GM20431 (cell line): ENCODE results near the gene DIP2C.

Experiments used
- in situ Hi-C: fragments of 300-500 bp; cut with MseI, MboI; formaldehyde crosslinking; loops from one replicate; pipeline ENCODE4 v1.15.0; 2020; ENCODE audit warnings: low sequenced_read_pairs; ENCODE audit not compliant: unreplicated experiment

The DIP2C gene

DNA sequence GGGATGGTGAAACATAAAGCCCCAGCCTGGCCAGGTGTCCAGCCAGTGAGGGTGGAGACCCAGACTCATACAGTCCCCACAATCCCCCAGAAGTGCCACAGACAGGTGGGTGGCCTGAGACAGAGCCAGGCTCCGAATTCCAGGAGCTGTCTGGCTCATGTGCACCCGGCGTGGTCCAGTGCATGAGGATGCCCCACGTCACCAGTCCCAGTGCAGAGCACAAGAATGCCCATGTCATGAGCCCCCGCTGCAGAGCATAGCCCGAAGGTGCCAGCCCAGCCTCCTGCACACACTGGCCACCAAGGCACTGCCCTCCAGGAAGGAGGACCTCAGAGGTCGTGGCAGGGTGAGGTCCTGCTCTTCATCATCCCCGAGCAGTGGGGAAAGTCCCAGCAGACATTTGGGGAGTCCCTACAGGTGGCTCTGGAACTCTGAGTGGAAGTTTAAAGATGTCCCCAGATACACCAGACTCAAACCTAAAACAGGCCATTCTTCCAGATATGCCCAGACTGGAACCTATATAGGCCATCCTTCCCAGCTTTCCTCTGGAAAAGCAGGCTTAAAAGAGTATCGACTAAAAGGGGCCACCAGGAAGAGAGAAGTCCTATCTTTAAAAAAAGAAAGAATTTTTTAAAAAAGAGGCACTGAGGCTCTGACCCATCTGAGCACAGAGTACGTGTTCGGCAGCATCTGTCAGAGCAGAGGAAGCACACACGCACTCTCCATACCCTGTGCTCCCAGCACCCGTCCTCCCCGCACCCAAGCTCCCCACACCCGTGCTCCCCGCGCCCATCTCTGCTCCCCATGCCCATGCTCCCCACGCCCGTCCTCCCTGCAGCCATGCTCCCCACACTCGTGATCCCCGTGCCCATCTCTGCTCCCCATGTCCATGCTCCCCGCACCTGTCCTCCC is 11.5 kb downstream of the DIP2C start:
- in situ Hi-C loops, result no loop called here

DNA sequence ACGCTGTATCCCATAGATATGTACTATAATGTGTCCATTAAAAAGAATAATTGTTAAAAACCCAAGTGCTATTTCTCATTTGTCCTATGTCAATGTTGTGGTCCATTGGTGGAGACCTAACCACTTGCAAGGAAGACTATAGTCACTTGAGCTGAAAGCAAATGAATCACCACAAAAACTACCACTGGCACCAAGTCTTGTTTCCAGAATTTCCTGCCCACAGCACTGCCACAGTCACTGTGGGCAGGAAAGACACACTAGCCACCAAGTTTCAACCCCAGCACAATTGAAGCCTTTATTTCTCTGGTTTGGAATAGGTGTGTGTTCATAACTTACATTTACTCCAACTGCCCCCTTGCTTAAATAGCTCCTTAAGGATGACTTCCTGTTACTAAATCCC is 12.4 kb downstream of the DIP2C start:
- in situ Hi-C loops, result no loop called here

DNA sequence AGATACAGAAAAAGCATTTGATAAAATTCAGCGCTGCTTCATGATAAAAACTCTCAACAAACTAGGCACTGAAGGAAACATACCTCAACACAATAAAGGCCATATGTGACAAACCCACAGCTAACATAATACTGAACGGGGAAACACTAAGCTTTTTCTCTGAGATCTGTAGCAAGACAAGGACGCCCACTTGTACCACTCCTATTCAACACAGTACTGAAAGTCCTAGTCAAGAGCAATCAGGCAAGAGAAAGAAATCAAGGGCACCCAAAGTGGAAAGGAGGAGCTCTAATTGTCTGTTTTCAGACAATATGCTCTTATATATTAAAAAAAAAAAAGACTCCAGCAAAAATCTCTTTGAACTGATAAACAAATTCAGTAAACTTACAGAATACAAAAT is 13.3 kb downstream of the DIP2C start:
- in situ Hi-C loops, result no loop called here

DNA sequence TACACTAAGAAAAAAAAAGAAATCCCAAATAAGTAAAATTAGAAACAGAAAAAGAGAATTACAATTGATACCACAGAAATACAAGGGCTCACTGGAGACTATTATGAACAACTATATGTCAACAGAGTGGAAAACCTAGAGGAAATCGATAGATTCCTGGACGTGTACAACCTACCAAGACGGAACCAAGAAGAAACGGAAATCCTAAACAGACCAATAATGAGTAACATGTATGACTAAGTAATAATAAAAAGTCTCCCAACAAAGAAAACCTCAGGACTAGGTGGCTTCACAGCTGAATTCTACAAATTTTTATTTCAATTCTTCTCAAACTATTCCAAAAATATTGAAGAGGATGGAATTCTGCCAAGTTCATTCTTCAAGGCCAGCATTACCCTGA is 13.9 kb downstream of the DIP2C start:
- in situ Hi-C loops, result no loop called here

DNA sequence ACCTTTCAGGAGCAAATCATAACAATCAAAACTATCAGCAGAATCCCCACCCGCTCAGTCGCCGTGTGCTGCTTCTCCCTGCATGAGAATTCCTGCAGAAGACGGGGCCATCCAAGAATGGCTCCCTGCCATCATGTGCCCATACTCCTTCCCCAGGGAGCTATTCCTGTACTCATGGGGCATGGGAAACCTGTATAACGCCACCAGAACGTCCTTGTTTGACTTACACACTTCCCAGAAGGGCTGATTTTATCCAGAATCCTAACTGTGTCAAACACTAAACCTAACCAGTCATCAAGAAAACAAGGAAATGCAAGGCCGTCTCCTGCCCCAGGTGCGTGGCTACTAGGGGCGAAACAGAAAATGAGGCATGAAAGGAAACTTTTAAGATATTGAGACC is 16.0 kb downstream of the DIP2C start:
- in situ Hi-C loops, result no loop called here

DNA sequence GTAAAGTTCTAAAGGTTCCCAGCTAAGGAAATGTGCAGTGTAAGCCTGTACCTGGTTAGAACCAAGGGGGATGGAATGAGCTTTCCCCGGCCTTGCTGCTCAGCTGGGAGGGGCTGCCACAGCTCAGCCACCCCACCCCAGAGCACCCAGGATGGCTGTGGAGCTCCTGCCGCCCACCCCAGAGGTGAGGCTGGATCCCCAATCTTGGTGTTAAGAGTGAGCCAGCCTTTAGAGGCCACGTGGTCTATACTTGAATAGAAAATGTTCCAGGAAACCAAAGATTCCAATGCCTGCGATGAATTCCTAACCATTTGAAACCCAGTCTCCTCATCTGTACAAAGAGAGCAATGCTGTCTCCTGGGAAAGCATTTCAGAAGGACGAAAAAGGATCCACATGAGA is 16.5 kb downstream of the DIP2C start:
- in situ Hi-C loops, result no loop called here

DNA sequence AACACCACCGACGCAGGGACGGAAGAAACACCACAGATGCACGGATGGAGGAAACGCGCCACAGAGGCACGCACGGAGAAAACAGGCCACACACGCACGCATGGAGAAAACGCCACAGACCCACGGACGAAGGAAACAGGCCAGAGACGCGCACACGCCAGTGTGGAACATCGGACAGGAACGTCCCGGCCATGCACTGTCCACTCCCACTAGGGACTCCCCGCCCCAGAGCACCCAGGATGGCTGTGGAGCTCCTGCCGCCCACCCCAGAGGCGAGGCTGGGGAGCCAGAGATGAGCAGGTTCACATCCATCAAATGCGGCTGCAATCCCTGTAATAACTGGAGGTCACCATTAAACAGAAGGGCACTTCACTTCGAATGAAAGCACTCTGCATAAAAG is 17.3 kb downstream of the DIP2C start:
- in situ Hi-C loops, result no loop called here

DNA sequence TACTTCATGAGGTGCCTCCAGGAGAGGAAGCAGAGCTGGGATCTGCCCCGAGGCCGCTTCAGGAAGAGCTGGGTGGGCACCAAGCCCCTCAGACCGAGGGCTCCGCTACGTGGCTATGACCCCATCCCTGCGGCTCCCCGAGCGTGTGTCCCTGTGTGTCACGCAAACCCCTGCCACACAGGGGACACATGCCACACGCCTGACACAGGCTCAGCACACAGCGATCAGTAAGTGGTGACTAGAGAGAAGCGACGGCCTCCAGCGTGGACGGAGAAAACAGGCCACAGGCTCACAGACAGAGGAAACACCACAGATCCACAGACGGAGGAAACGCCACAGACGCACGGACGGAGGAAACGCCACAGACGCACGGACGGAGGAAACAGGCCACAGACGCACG is 18.5 kb downstream of the DIP2C start:
- in situ Hi-C loops, result no loop called here

DNA sequence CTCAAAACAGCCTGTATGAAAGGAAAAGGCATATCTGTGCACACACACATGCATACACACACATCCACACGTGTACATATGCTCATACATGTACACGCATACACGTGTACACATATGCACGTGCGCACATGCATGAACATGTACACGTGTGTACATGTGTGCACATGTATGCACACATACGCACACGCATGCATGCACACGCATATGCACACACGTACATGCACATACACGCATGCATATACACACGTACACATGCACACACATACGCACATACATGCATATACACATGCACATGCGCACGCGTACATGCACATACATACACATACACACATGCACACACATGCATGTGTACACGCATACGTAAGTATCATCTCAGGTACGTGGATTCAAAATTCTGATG is 19.4 kb downstream of the DIP2C start:
- in situ Hi-C loops, result no loop called here

DNA sequence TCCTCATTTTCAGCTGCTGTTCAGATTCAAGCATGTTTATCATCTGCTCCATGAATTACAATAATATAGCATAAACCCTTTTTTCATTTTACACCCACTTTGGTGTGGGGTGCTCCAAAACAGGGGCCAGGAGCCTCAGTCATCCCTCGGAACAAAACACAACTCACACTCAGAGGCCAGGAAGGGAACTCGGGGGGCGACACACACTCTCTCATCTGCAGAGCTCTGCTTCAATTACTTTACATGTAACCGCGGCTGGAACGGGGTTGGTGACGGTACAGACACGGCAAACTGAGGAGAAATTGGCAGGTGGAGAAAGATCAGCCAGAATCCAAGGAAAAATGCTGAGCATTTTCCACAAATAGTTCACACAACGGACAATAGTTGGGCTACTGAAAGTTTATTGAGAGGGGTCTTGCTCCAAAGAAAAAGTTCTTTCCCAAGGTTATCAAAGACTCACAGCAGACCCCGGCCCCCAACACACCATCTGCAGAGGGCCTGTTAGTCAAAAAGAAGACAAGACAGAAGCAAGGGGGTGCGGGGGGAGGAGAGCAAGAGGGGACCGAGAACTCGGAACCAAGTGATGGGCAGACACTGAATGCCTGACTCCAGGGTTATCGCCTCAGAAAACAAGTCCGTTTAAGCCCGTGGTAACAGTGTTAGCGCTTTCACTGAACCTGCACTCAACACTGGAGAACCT is 20.5 kb downstream of the DIP2C start:
- in situ Hi-C loops, result no loop called here

DNA sequence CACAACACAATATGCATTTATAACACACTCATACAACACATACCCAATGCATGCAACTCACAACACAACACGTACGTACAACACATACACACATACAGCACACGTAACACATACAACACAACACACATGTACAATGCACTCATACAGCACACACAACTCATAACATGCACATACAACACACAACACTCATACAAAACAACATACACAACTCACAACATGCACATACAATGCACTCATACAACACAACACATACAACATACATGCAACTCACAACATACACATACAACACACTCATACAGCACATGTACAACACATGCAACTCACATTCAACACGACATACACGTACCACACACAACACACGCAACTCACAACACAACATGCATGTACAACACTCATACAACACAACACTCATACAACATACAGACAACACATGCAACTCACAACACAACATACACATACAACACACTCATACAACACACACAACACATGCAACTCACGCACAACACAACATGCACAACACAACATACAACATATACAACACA is 21.8 kb downstream of the DIP2C start:
- in situ Hi-C loops, result no loop called here

DNA sequence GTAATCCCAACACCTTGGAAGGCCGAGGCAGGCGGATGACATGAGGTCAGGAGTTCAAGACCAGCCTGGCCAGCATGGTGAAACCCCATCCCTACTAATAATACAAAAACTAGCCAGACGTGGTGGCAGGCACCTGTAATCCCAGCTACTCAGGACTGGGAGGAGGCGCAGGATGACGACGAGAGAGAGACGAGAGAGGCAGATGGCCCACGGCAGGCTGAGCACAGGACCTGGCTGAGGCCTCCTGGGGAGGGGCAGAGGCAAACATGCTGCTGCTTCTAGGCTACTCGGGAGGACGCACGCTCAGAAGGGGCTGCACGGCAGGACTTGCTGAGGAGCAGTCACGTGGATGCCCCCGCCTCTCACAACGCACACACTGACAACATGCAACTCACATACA is 22.4 kb downstream of the DIP2C start:
- in situ Hi-C loops, result no loop called here

DNA sequence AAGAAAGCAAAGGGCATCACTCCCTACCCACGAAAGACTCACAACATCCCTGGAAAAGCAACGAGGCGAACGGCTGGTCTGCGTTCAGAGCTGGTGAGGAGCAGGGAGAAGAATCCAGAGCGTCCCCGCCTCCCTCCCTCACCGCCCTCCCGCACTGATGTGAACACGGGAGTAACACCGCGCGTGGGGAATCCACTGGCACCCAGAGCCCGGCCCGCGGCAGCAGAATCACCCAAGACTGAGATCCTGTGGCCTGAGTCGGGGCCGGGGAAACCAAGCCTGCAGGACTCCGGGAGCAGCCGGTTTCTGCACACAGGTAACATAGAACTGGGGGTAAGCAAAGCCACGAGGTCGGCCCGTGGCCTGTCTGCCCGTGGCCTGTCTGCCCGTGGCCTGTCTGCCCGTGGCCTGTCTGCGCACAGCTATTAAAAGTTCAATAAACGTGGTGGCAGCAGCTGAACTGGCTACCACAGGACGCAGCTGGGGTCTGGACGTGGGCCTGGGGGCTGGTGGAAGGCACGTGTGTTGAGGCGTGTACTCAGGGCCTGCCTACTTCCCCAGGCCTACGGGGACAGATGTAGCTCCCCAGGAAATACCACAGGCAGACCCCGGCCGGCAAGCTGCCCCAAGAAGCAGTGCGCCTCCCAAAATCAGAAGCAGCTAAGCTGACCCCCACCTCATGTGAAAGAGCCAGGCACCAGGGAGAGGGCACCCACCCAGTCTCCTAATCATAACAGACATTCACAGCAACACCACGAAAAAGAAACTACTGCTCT is 23.0 kb downstream of the DIP2C start:
- in situ Hi-C loops, result no loop called here

DNA sequence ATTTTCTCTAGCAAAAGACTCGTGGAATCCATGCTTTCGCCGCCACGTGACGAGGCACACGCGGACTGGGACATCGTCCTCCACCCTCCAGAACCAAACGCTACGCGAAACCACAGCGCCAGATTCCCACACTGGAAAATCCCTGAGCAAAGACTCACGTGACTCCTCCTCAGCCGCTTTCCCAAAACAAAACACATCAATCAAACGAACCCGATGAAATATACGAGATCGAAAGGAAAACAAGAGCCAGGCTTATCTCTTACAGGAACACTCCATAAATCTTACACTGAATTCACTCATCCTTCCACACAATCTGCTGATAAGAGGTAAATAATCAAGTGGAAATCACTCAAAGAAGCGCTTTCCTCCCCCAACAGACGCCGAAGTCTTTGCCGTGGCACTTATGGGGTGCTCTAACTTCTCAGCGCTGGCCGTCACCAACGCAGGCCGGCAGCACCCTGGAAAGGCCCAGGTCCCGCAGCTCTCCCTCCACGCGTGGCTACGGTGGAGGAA is 23.8 kb downstream of the DIP2C start:
- in situ Hi-C loops, result no loop called here

DNA sequence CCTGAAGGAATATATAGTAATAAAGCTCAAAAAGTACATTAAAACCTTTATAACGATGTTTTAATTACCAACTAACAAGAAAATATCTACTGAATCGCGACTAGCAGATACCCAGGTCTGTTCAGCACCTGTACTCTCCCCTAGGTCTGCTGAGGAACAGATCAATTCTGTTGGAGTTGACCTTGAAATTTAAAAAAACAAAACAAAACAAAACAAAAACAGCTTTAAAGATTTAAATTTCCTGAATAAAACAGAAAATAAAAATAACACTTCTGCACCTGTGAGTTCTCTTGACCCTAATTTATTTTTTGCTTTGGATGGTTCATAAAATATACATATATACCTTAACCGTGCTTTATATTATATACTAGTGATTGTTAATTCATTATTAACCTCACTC is 24.6 kb downstream of the DIP2C start:
- in situ Hi-C loops, result no loop called here

DNA sequence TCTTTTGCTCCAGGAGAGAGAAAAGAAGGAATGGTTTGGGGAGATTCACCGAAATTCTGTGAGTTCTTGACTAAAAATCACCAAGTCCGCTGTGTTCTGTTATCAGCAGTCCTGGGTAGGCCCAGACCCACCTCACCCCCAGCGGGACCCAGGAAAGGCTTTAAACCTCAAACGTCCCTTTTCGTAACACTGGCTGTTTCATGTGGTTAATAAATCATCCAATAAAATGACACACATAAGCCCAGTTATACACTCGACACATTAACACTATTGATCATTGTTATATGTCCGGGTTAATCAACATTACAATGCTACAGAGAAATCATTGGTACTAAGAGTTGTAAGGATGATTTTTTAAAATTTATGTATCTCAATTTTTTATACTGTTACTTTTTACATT is 25.2 kb downstream of the DIP2C start:
- in situ Hi-C loops, result no loop called here

DNA sequence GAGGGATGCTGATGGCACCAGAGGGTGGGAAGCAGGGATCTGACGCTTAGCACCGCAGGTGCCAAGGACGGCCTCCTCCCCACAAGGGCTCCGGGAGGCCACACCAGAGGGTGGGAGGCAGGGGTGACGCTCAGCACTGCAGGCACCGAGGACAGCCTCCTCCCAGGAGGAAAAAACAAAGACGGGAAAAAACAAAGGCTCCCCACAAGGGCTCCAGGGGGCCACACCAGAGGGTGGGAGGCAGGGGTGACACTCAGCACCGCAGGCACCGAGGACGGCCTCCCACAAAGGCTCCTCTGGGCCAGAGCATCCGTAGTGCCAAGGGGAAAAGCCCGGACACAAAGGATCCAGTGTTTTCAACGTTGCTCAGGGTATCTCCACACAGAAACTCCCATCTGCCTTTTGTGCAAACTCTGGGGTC is 25.6 kb downstream of the DIP2C start:
- in situ Hi-C loops, result no loop called here

DNA sequence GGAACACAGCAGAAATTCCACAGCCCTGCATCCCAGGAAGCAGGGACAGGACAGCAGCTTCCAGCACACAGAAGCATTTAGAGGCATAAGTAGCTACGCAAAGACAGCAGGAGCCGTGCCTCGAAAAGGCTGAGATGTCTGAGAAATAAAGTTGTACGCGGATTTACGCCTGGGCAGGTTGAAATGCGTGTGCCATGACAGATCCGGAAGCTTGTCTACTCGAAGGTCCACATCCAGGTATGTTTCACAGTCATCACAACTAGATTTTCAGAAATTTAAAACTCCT is 26.1 kb downstream of the DIP2C start:
- in situ Hi-C loops, result no loop called here

DNA sequence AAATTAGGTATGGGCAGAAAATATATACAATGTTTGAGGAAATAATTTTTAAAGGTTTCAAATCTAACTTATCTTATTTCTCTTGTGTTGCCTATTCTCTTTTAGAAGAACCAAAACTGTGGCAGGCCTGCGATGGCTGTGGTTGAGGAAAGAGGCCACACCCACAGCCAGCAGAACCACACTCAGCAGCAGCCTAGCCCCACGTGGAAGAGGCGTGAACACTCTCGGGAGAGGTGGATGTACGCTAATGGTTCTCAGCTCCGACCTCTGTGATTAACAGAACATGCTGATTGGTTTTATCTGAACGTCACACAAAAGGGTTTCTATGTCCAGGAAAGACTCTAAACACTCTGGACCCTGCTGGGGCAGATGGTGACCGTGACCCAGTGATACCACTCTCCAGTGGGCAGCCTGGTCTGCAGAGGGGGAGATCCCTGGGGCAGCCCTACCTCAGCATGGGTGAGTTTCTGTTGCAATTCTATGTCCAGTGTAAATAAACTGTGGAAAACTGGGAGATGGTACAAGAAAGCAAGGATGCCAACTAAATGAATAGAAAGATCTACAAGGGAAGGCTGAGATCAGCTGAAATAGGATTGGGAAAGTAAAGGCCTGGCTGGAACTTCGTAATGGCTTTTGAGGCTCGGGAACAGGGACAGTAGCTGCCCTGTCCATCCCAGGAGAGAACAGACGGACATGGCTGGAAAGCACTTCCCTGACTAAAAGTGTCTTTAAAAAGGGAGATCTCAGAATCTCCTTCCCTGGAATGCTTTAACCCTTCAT is 26.6 kb downstream of the DIP2C start:
- in situ Hi-C loops, result no loop called here

DNA sequence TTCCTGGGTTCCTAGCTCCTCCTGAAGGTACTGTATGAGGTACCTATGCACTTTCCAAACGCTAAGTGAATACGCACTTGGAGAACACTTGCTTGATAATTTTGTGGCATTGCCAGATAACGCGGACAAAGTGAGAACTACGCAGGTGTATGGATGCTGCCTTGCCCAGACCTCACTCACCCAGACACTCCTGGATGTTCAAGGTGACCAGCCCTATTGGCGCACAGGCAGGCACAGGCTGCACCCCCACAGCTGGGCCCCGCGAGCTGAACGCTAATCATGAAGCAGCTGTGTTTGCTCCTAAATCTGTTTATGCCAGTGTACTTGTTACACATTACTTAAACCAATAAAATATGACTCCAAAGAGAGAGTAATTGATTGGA is 27.3 kb downstream of the DIP2C start:
- in situ Hi-C loops, result no loop called here
